ENCODE results near the gene DCAF7.

The DCAF7 gene

DNA sequence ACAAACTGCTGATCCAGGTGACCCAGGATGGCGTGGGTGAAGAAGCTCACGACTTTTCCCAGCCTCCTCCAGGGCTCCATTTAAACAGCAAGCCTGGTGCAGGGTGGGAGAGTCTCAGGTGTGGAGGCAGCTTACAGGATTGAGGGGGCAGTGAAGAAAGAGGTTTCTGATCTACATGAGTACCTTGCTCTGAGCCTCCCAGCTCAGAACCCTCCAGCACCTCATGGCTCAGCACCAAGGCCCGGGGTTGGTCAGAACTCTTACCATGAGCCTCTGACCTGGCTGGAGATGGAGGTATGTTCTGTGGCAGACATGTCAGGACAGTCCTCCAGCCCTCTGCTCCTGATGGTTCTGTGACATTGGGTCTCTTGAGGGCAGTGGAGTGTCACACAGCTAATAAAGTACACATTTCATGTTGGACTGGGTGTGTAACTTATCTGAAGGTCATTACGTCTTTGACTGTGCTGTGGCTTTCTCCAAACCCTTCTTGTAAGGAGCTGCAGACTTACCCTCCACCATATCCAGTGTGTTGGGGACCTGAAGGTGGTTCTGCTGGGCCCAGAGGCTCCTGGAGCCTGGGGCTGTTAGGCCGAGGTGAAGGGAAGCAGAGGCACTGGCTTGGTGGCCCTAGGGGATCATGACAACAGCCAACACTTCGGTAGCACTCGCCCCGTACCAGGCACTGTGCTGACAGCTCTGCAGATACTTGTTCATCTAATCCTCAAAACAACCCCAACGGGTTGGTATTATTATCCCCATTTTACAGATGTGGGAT, 3.8 kb upstream of the DCAF7 start:
- no peak for DNase-seq

DNA sequence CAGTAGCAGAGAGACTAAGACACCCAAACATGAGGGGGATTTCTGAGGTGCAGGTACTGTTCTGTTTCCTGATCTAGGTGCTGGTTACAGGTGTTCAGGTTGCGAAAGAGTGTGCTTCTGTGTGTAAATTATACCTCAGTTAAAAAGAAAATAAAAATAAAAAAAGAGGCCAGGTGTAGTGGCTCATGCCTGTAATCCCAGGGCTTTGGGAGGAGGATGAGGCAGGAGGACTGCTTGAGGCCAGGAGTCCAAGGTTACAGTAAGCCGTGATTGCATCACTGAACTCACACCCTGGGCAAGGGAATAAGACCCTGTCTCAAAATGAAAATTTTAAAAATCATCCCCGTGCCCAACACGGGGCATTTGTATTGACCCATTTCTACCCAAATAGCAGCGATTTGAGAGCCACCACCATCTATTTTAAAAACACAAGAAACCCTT, 3.2 kb upstream of the DCAF7 start:
- no peak for DNase-seq

DNA sequence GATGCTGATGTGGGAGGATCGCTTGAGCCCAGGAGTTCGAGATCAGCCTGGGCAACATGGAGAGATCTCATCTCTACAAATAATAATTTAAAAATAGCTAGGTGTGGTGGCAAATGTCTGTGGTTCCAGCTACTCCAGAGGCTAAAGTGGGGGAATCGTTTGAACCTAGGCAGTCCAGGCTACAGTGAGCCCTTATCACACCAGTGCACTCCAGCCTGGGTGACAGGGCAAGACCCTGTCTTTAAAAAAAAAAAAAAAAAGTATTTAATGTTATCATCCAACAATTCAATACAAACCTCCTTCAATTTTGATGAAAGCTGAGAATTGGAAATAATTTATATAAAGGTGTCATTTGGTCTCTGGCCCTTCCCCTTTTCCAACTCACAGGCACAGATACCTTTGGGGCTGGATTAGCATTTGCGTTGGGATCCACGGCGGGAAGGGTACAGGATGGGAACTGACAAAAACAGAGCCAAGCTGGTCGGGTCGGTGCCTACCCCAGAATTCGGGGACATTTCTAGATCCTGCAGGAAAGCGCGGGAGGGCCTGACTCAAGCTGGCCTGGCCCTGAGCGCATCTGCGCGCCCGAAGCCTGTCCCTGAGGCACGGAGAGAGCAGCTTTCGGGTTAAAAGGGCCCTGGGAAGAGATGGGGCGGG, 860 bp upstream of the DCAF7 start:
- no peak for DNase-seq

DNA sequence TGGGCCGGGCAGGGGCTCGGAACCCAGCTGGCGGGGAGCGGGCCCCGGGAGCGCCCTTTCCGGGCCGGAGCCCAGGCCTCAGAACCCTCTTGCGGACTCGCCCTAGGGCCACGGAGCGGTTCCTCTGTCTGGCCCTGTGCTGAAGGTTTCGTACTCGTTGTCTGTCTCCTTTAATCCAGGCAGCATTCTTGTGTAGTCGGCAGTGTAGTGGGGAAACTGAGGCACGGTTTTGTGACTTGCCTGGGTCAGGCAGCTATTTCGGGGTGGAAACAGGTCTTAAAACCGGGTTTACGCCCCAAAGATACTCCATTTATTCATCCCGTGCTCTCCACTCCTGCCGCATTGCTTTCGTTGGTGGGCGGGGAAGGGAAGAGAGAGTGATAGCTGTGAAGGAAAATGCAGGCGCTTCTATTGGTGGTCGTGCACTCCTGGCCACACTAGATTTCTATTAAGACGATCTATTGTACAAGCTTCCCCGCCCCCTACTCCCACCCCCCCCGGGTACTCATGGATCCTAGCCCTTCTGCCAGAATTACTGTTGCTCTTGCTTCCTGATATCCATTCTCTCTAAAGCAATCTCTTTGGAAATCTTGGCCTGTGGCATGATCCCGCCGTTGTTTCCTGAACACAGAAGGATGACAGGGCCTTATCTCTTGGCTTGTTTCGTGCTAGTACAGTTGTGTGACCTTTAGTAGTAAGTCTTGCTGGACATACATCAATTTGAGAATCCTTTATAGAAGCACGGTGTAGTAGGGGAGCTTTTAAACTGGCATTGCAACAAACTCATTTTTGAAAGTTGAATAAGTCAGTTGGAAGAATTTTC, 751 bp downstream of the DCAF7 start:
- DNase-seq = peak; percentile 39

DNA sequence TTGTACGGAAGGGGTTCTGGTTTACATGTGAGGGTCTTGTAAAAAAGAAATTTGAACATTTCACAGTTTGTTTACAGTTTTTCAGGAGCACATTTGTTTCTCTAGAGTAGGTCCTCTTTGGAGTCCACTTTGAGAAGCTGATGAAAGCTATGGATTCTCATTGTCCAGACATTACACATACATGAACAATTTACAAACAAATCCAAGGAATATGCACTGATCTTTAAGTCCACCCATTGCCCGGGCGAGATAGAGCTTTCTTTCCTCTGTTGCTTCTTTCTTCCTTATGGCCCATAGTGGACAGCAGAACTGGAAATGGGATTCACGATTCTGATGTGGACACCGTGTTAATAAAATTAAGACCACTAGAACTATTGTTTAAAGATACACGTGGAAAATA, 1.9 kb downstream of the DCAF7 start:
- no peak for DNase-seq

DNA sequence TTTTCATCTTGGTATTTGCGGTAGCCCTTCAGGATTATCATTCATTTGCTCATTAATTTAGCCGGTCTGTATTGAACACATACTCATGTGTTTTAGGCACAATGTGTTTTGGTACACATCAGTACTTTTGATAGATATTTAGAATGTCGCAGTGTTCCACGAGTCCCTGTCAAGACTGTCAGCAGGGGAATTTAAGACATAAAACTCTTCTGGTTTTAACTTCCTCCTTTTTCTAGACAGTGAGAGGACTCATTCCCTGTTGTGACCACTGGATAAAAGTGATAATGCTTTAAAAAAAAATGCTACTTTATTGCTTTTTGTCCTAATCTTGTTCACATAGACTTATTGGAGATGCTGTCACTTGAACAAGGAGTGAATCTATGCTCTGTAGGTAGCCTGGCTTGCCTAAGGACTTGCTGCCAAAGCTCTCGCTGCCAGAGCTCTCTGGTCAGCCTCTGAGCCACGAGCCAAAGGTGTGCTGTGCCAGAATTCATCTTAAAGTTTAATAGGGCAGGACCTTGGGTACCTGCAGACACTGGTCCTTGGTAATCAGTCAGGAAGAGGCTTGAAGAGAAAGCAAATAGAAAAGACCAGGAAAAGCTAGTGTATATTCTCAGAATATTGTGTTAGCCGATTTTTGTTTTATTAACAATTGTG, 5.4 kb downstream of the DCAF7 start:
- no peak for DNase-seq

DNA sequence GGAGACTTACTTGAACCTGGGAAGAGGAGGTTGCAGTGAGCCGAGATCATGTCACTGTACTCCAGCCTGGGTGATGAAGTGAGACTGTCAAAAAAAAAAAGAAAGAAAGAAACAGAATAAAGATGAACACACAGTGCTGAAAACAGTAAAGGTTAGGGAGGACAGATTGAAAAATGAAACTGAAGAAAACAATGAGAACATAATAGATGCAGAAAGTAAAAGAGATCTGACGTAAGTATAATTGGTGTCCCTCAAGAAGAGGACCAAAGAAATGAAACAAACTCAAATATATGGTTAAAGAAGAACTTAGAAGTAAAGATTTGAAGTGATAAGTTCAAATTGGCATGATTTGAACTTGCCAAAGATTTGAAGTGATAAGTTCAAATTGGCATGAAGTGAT, 7.1 kb downstream of the DCAF7 start:
- no peak for DNase-seq

DNA sequence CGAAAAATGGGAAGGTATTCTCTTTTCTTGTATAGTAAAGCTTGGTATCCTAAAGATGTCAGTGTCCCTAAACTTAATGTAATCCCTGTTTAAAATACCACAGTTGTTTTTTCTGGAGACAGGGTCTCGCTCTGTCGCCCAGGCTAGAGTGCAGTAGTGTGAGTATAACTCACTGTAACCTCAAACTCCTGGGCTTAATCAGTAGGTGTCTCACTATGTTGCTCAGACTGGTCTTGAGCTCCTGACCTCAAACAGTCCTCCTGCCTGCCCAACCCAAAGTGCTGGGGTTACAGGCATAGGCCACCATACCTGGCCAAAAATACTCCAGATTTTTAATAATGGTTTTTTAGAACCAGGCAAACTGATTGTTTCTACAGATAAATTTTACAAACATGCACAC, 8.2 kb downstream of the DCAF7 start:
- no peak for DNase-seq

DNA sequence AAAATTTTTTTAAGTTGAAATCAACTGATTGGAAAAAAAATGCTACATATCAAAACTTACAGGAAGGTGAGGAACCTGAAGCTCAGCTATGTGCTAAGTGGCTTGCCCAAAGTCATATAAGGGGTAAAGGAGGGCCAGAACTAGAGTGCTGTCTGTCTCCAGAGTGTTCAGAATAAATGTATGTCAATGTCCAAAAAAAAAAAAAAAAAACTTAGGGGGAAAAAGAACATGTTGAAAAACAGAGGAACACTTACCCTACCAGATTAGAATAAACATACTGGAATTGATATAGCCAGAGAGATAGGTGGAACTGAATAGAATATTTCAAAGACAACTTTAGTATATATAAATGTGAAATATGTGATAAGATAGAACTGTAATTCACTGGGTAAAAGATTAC, 11.5 kb downstream of the DCAF7 start:
- no peak for DNase-seq

DNA sequence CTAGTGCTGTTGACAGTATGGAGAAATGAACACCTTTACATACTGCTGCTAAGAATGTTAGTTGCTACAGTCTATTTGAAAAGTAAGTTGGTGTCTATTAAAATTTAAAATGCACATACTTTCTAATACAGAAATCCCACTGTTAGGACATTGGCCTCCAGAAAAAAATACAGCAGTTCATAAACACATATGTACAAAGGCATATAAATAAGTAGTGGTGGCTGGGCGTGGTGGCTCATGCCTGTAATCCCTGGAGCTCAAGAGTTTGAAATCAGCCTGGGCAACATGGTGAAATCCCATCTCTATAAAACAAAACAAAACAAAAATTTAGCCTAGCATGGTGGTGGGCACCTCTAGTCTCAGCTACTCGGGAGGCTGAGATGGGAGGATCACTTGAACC, 13.1 kb downstream of the DCAF7 start:
- DNase-seq = no peak

DNA sequence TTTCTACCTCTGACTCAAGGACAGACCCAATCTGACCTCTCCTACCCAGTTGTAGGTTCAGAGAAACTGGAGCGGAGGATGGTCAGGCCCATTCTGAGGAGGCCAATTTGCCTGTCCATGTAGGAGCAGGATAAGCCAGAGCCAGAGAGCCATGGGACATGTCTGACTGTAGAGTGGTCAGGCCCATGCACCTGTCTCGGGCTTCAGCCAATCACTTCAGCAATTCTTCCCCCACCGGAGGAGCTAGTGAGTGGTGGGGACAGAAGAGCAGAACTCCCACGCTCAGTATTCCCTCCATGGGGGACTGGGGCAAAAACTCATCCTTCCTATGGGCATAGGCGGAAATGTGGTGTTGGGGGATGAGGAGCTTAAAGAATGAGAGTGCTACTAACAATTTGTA, 14.3 kb downstream of the DCAF7 start:
- no peak for DNase-seq

DNA sequence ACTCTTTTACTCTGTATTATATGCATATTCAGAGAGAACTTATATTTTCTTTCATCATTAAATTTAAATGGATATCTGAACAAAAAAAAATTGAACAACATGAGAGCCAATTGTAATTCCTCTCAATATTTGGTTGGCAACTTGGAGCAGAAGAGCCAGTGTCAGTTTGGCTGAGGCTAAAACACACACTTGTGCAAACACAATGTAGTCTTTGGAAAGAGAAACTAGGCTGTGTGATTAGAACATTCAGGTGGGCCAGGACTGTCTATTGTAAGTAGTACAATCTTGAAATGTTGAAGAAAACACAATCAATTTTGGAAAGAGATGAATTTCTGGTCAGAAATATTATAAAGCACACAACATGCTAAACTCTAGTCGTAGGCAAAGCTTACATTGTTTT, 17.0 kb downstream of the DCAF7 start:
- no peak for DNase-seq

DNA sequence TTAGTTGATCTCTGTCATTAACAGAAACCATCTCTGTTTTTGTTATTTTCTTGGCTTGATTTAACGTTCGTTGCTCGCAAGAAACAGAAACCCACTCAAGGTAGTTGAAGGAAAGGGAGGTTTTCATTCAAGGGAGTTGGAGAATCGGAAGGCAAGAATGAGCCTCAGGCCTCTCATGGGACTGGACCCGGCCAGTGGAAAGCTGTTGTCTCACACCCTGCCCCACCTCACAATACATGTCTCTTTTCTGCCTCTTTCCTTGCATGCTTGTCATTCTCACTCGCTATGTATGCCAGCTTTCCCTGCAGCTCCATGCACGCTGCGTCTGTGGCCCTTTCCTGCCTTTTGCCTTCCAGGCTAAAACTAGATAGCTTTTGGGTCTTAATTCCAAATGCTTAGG, 18.3 kb downstream of the DCAF7 start:
- no peak for DNase-seq

DNA sequence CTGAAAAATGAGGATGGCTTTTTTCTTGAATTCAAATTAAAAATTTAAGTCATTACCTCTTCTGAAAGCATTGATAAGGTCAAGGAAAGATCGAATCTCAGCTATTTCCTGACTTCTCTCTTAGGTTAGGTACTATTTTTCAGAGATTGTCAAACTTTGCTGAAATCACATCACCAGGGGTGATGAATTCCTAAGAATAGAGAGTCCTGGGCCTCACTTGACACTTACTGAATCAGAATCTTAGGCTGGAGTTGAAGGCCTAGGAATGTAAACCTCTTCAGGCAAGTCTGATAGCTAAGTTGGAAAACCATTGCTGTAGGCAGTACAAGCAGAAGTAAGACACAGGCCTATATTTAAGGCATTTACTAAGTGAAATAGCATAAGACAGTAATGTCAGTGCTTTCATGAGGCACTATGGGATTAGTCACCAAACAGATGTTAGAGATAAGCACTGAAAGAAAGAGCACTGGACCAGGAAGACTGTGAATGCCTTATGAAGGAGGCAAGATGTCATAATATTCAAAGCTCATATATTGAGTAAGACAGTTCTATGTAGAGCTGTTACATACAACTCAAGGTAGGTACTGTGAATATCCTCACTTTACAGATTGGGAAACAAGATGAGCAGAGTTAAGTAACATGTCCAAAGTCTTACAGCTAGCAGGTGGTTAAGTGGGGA, 21.5 kb downstream of the DCAF7 start:
- no peak for DNase-seq

DNA sequence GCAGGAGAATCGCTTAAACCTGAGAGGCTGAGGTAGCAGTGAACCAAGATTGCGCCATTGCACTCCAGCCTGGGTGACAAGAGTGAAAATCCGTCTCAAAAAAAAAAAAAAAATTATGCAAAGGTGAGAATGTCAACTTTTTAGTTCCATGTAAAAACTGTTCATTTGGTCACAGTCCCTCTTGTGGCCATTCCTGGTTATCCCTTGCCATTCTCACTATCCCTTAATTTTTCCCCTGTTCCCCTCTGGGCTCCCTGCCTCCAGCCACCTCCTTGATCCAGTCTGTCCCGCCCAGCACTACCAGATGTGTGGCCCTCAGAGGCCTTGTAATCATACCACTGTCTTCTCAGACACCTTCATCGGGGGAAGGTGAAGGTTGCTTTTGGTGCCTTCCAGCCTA, 23.4 kb downstream of the DCAF7 start:
- no peak for DNase-seq

DNA sequence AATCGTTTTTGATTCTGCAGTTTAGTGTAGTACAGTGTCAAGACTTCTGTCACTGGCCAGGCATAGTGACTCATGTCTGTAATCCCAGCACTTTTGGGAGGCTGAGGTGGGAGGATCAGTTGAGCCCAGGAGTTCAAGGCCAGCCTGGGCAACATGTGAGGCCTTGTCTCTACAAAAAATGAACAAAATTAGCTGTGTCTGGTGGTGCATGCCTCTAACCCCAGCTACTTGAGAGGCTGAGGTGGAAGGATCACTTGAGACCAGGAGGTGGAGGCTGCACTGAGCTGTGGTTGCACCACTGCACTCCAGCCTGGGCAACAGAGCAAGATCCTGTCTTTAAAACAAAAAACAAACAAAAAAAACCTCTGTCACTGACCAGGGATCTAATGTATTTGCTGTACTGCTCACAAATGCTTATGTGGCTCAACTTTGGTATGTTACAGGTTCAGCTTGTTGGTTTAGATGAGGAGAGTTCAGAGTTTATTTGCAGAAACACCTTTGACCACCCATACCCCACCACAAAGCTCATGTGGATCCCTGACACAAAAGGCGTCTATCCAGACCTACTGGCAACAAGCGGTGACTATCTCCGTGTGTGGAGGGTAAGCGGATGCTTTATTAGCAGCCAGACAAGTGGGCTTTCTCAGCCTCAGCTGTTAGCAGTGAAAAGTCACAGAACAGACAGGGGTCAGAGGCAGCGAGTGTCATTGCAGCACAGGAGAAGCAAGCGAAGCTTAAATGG, 27.9 kb downstream of the DCAF7 start:
- DNase-seq = no peak

DNA sequence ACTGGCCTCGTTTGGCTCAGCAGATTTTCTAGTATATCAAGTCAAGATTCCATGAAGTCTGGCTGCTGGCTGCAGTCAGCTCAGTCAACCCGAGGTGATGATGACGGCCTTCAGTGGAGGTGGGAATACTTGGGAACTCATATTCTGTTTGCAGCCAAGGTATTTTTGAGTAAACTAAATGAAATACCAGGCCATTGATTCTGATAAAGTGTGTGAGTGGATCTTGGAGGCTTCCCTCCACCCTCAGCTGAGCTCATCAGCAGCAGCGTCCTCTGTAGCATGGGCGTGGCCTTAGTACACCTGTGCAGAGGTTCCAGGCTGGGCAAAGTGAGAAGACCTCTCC, 28.5 kb downstream of the DCAF7 start:
- no peak for DNase-seq

DNA sequence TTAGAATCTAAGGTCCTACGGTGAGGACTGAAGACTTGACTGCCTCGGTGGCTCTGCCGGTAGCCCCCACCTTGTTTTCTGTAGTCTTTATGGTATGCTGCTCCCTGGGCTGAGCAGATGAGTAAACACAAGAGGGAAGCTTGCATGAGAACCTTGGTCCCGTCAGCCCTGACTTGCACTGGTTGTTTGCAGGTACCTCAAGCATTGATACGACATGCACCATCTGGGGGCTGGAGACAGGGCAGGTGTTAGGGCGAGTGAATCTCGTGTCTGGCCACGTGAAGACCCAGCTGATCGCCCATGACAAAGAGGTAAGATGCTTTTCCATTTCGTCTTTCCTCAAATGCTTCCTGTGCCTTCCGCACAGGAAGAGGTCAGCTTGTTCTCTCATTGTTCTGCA, 29.4 kb downstream of the DCAF7 start:
- DNase-seq = no peak

DNA sequence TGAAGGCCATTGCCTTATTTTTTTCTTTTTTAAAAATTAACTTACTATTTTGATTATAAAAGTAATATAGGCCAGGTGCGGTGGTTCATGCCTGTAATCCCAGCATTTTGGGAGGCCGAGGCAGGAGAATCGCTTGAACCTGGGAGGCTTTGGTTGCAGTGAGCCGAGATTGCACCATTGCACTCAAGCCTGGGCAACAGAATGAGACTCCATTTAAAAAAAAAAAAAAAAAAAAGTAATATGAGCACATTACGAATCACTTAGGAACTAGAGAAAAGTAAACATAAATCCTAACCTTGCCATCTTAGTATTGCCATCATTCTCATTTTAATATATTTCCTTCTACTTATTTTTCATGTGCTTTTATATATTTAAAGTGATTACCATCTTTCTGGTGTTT, 37.5 kb downstream of the DCAF7 start:
- DNase-seq = no peak

DNA sequence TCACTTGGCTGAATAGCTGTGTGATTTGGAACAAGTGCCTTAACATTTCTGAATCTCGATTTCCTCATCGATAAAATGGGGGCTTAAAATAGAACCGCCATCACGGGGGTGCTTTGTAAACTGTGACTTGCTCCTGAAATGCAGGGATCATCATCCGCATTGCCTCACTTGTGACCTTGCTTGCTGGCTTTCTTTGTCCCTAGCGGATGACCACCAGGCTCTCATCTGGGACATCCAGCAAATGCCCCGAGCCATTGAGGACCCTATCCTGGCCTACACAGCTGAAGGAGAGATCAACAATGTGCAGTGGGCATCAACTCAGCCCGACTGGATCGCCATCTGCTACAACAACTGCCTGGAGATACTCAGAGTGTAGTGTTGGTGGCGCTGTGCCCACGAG, 38.5 kb downstream of the DCAF7 start:
- no peak for DNase-seq

DNA sequence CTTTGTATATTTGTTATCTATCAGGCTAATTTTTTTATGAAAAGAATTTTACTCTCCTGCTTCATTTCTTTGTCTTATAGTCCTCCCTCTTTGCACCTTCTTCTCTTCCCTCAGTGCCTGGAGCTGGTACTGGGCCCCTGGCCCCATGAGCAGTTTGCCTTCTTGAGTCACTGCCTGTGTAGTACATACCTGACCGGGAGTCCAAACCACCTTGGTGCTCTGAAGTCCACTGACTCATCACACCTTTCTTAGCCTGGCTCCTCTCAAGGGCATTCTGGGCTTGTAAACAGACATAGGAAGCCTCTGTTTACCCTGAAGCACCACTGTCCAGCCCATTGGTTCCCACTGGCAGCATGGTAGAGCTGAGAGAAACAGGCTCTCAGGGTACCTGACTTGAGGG, 39.4 kb downstream of the DCAF7 start:
- no peak for DNase-seq

DNA sequence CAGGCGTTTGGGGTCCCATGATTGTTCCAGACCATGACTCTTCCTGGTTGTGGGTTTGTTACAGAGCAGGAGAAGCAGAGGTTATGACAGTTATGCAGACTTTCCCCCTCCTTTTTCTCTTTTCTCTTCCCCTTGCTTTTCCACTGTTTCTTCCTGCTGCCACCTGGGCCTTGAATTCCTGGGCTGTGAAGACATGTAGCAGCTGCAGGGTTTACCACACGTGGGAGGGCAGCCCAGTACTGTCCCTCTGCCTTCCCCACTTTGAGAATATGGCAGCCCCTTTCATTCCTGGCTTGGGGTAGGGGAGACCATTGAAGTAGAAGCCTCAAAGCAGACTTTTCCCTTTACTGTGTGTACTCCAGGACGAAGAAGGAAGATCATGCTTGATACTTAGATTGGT, 42.5 kb downstream of the DCAF7 start:
- no peak for DNase-seq

Measured in NCI-H146 (cell line).